H1 (cell line): Measurements from ENCODE around the gene SLC27A6. TPM values are rescaled to one million over a fixed set of nuclear protein-coding genes. Genes with fewer than 3 reads are reported as not detected.

Experiments
- CTCF ChIA-PET: fragments of 300-600 bp; sonication (Branson Sonifier 250); formaldehyde crosslinking; loops from one replicate; lab custom pipeline; 2021; ENCODE audit not compliant: partially characterized antibody; lab: Charles Lee
- POLR2A ChIA-PET: fragments of 300-600 bp; sonication (Branson Sonifier 250); formaldehyde crosslinking; loops from one replicate; lab custom pipeline; 2021; ENCODE audit warnings: inconsistent platforms; ENCODE audit not compliant: partially characterized antibody; lab: Charles Lee
- DNase-seq, 2 experiments: peaks; one replicate each; pipeline versions ENCODE4 v3.0.0 to v3.0.0-alpha.2; 2010 to 2022; ENCODE audit warnings: low spot score in 2 of 2, low read depth in 1 of 2, mixed read lengths in 1 of 2
- FAIRE-seq: peaks from 2 replicates; lab custom pipeline; 2011; peaks lifted over from hg19 to GRCh38; lab: Jason Lieb, UNC
- H2AFZ ChIP-seq: 2 replicates; pipeline ENCODE4 v1.8.1; 2012; ENCODE audit warnings: low read length, inconsistent platforms
- H2AK5ac ChIP-seq: 2 replicates; pipeline ENCODE4 v1.6.1; 2013; ENCODE audit warnings: low read depth, low read length
- H2BK120ac ChIP-seq: replicated peaks from 2 replicates; pipeline ENCODE3; 2013; ENCODE audit warnings: low read depth, low read length, inconsistent platforms
- H2BK12ac ChIP-seq: 2 replicates; pipeline ENCODE4 v1.6.1; 2013; ENCODE audit warnings: low read depth, low read length
- H2BK15ac ChIP-seq: 2 replicates; pipeline ENCODE4 v1.6.1; 2013; ENCODE audit warnings: low read length
- H2BK20ac ChIP-seq: 2 replicates; pipeline ENCODE4 v1.6.1; 2013; ENCODE audit warnings: low read length
- H2BK5ac ChIP-seq: 2 replicates; pipeline ENCODE4 v1.6.1; 2013; ENCODE audit warnings: low read depth, low read length
- H3K14ac ChIP-seq: 2 replicates; pipeline ENCODE4 v1.6.1; 2013; ENCODE audit warnings: inconsistent platforms; ENCODE audit not compliant: insufficient read length
- H3K18ac ChIP-seq: 2 replicates; pipeline ENCODE4 v1.6.1; 2013; ENCODE audit warnings: low read length; ENCODE audit errors: extremely low read depth
- H3K23ac ChIP-seq: 2 replicates; pipeline ENCODE4 v1.6.1; 2013; ENCODE audit warnings: inconsistent platforms; ENCODE audit not compliant: insufficient read length
- H3K23me2 ChIP-seq: 2 replicates; pipeline ENCODE4 v1.6.1; 2013; ENCODE audit warnings: low read depth, low read length
- H3K27ac ChIP-seq: 2 replicates; pipeline ENCODE4 v1.6.1; 2011; ENCODE audit warnings: low read depth, low read length, inconsistent platforms
- H3K27me3 ChIP-seq, 4 experiments: replicated peaks in 1 of 4; 1 replicate in 1 of 4; 2 replicates in 3 of 4; pipeline versions ENCODE4 v1.6.1 to v1.8.1; 2011 to 2013; ENCODE audit warnings: low read length in 3 of 4, mild to moderate bottlenecking in 3 of 4, inconsistent platforms in 2 of 4, mixed read lengths in 2 of 4, moderate library complexity in 1 of 4; ENCODE audit not compliant: control insufficient read depth in 3 of 4, insufficient read depth in 3 of 4; ENCODE audit errors: extremely low read depth in 1 of 4
- H3K36me3 ChIP-seq, 4 experiments: 2 replicates each; pipeline versions ENCODE4 v1.6.1 to v1.8.1; 2011 to 2013; ENCODE audit warnings: mild to moderate bottlenecking in 4 of 4, low read length in 3 of 4, moderate library complexity in 2 of 4, control low read depth in 1 of 4, inconsistent platforms in 1 of 4; ENCODE audit not compliant: insufficient read depth in 4 of 4, control insufficient read depth in 2 of 4
- H3K4ac ChIP-seq: replicated peaks from 2 replicates; pipeline ENCODE3; 2013; ENCODE audit warnings: low read length, low read depth, mixed read lengths, inconsistent platforms; ENCODE audit not compliant: insufficient read length
- H3K4me1 ChIP-seq, 4 experiments: replicated peaks in 1 of 4; 1 replicate in 1 of 4; 2 replicates in 3 of 4; pipeline versions ENCODE4 v1.6.1 to v1.8.1; 2011 to 2013; ENCODE audit warnings: low read length in 3 of 4, inconsistent platforms in 2 of 4, mixed read lengths in 1 of 4; ENCODE audit not compliant: insufficient read depth in 4 of 4, control insufficient read depth in 3 of 4
- H3K4me2 ChIP-seq, 2 experiments: 2 replicates each; pipeline versions ENCODE4 v1.6.1 to v1.8.1; 2011 to 2013; ENCODE audit warnings: low read depth in 2 of 2, low read length in 2 of 2, control low read depth in 1 of 2, inconsistent platforms in 1 of 2, mild to moderate bottlenecking in 1 of 2; ENCODE audit not compliant: insufficient read depth in 1 of 2
- H3K4me3 ChIP-seq, 4 experiments: fragments of 200-600, 300-600 bp in 1 of 4; sonication (generic), shearing (Covaris generic), sonication (Bioruptor Twin) in 1 of 4; 2 replicates each; pipeline versions ENCODE4 v1.5.1 to v1.8.1; 2011 to 2016; ENCODE audit warnings: low read length in 4 of 4, low read depth in 3 of 4, control low read depth in 2 of 4, inconsistent platforms in 2 of 4, mild to moderate bottlenecking in 2 of 4, mixed read lengths in 1 of 4, moderate library complexity in 1 of 4; ENCODE audit not compliant: insufficient read depth in 2 of 4; ENCODE audit errors: extremely low read depth in 1 of 4
- H3K56ac ChIP-seq: replicated peaks from 2 replicates; pipeline ENCODE3; 2013; ENCODE audit warnings: low read depth, mild to moderate bottlenecking, mixed read lengths, low read length, inconsistent platforms; ENCODE audit not compliant: insufficient read length
- H3K79me1 ChIP-seq: 2 replicates; pipeline ENCODE4 v1.6.1; 2013; ENCODE audit warnings: low read depth, low read length, control low read depth
- H3K79me2 ChIP-seq, 2 experiments: 2 replicates each; pipeline versions ENCODE4 v1.6.1 to v1.8.1; 2012 to 2013; ENCODE audit warnings: low read length in 2 of 2, mild to moderate bottlenecking in 2 of 2, inconsistent platforms in 1 of 2; ENCODE audit not compliant: insufficient read depth in 2 of 2, control insufficient read depth in 1 of 2
- H3K9ac ChIP-seq, 4 experiments: replicated peaks in 1 of 4; 1 replicate in 1 of 4; 2 replicates in 3 of 4; pipeline versions ENCODE4 v1.6.1 to v1.8.1; 2011 to 2013; ENCODE audit warnings: low read depth in 3 of 4, low read length in 3 of 4, control low read depth in 2 of 4, mild to moderate bottlenecking in 2 of 4, moderate library complexity in 2 of 4, inconsistent platforms in 1 of 4; ENCODE audit errors: extremely low read depth in 1 of 4
- H3K9me3 ChIP-seq, 2 experiments: 2 replicates each; pipeline versions ENCODE4 v1.6.1 to v1.8.1; 2012 to 2013; ENCODE audit warnings: mild to moderate bottlenecking in 2 of 2, moderate library complexity in 2 of 2, control low read depth in 1 of 2, inconsistent platforms in 1 of 2, low read depth in 1 of 2, low read length in 1 of 2, mixed read lengths in 1 of 2; ENCODE audit not compliant: insufficient read depth in 2 of 2
- H4K20me1 ChIP-seq, 2 experiments: replicated peaks in 1 of 2; 2 replicates each; pipeline versions ENCODE3 to v1.8.1; 2011 to 2013; ENCODE audit warnings: inconsistent platforms in 2 of 2, low read length in 2 of 2, mild to moderate bottlenecking in 1 of 2; ENCODE audit not compliant: insufficient read depth in 2 of 2, control insufficient read depth in 1 of 2
- H4K5ac ChIP-seq: 2 replicates; pipeline ENCODE4 v1.6.1; 2013; ENCODE audit warnings: low read length, low read depth, mixed read lengths, inconsistent platforms; ENCODE audit not compliant: insufficient read length
- H4K8ac ChIP-seq: 2 replicates; pipeline ENCODE4 v1.8.0; 2013; ENCODE audit warnings: mild to moderate bottlenecking, moderate library complexity, low read length, inconsistent platforms; ENCODE audit not compliant: insufficient read depth; ENCODE audit errors: extremely low read depth
- H4K91ac ChIP-seq: replicated peaks from 2 replicates; pipeline ENCODE3; 2013; ENCODE audit warnings: low read length, mixed read lengths, inconsistent platforms; ENCODE audit not compliant: insufficient read length
- E2F6 ChIP-seq: IDR thresholded peaks from 2 replicates; pipeline ENCODE4 v1.6.1; 2012; ENCODE audit warnings: inconsistent platforms
- RXRA ChIP-seq: IDR thresholded peaks from 2 replicates; pipeline ENCODE4 v1.6.1; 2011; ENCODE audit warnings: low read depth, mild to moderate bottlenecking, low read length, moderate library complexity; ENCODE audit not compliant: insufficient read depth
- WGBS, 2 experiments: shearing (Covaris generic) in 1 of 2; methylation state at CpG; one replicate each; pipeline versions ENCODE4 v1.1.6 to v1.1.7; 2013 to 2015; ENCODE audit warnings: low lambda C conversion rate in 2 of 2, mixed read lengths in 2 of 2, inconsistent platforms in 1 of 2, low coverage in 1 of 2, missing lambda C conversion rate in 1 of 2; ENCODE audit not compliant: insufficient replicate concordance in 2 of 2, insufficient coverage in 1 of 2, insufficient read length in 1 of 2; ENCODE audit errors: extremely low coverage in 1 of 2, missing lambda C conversion rate in 1 of 2; 5-methylcytosine and 5-hydroxymethylcytosine counted together
- polyA plus RNA-seq, 7 experiments: library from polyadenylated mRNA; depleted of rRNA in 3 of 7; stranded (reverse) in 5 of 7; unstranded in 2 of 7; fragments of >200 nt in 5 of 7; fragments of 200-250 nt in 2 of 7; gene quantifications; 1 replicate in 5 of 7; 2 replicates in 1 of 7; 4 replicates in 1 of 7; pipeline versions ENCODE4 v1.2.1 to v1.2.3, GENCODE V29; 2011 to 2013; ENCODE audit warnings: missing spikeins in 2 of 7, mixed read lengths in 2 of 7
- total RNA-seq: library from RNA; stranded (reverse); fragmentation: NEBNext Ultra II Directional; extraction: Animal tissue kit (Norgen Biotek cat#: 25700); gene quantifications from 2 replicates; pipeline ENCODE4 v1.2.1, GENCODE V29; 2021

The SLC27A6 gene
- total and polyA plus RNA-seq, 2 of the 8 experiments (the other 6 are each of a cell fraction or from before 2014, with no cell fraction given), result 4.0 to 4.7 TPM

GRCh38 chr5:129078247-129078646 lies 113.0 kb downstream of the SLC27A6 start:
- ChIA-PET CTCF (interaction anchor here (1.0 to 1.5 kb wide), 2 partner anchors 10 to 46 kb away, joined by 3 read pairs; no protein-coding TSS in a partner anchor), POLR2A (no interaction called here)
- Histone ChIP-seq H3K79me1 (no peaks in the 10 kb centered on the region), H2BK15ac (no peak overlapping the region), H3K79me2 (no peaks in the 10 kb centered on the region), H3K27ac (no peak overlapping the region), H3K23me2 (no peaks in the 10 kb centered on the region), H4K20me1 (no peaks in the 10 kb centered on the region), H2AFZ (no peak overlapping the region), H3K4ac (no peak overlapping the region), H3K9me3 (no peaks in the 10 kb centered on the region), H3K9ac (no peak overlapping the region), H3K4me1 (no peaks in the 10 kb centered on the region), H2AK5ac (no peak overlapping the region), H3K27me3 (no peaks in the 10 kb centered on the region), H2BK20ac (no peak overlapping the region), H4K8ac (no peak overlapping the region), H2BK120ac (no peak overlapping the region), H3K4me3 (no peak overlapping the region), H4K5ac (no peak overlapping the region), H3K18ac (no peak overlapping the region), H4K91ac (no peak overlapping the region), H3K36me3 (no peaks in the 10 kb centered on the region), H2BK12ac (no peak overlapping the region), H3K56ac (no peak overlapping the region), H2BK5ac (no peak overlapping the region), H3K14ac (no peak overlapping the region), H3K23ac (no peak overlapping the region), H3K4me2 (no peak overlapping the region)
- DNase-seq (no peak), FAIRE-seq (no peak)
- WGBS, 2 experiments, result 88% methylated on average over 1 of the region's 1 CpG; no CpG with 5 or more reads in 1 of the 2 experiments
- TF ChIP-seq RXRA (no peak), E2F6 (no peak)
